ENCODE measurements around the gene GUCY2D. TPM values are rescaled to one million over a fixed set of nuclear protein-coding genes. Genes with fewer than 3 reads are reported as not detected.

The GUCY2D gene
- polyA plus RNA-seq, 1 donor (not counting 4 experiments of a cell fraction or from before 2014, with no cell fraction given): 0.25 TPM

DNA sequence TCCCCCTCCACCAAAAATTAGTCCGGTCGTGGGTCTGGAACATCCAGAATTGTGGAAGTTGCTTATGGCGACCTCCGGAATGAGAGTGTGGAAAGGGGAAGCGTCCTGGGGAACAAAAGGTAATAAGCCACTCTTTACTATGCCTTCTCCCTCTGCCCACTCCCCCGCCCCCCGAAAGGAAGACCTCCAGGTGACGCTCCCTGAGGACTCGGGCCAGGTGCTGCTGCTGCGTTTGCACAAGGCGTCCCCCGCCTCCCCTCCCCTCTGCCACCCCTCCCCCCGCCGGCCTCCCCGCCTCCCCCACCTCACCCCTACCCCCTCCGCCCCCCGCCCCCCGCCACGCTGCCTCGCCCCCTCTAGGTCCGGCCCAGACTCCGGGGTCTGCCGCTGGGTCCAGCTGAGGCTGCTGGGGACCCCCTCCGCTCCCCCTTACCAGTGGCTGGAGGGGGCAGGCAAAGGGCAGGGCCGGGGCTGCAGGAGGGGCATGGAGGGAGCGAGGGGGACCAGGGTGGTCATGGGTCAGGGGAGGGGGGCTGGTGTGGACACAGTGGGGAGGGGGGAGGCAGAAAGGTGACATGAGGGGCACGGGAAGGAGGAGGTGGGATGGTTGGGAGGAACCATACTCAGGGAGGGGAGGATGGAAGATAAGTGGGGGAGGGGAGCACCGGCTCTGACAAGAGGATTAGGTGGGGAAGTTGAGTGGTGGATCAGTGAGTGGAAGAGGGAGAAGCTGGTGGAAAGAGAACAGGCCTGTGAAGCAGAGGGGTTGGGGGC lies 61.5 kb downstream of the GUCY2D start:
- Histone ChIP-seq H3K36me3 (ENCODE audit: control insufficient read depth in 2 of 2, extremely low read depth in 1 of 2, insufficient read depth in 2 of 2, low read length in 2 of 2) (no peaks in the 10 kb centered on the region), H3K4me1 (ENCODE audit: control insufficient read depth, extremely low read depth, insufficient read depth, low read length) (peaks cover 9% of the 10 kb centered on the region), H3K9me1 (ENCODE audit: control insufficient read depth, extremely low read depth, insufficient read depth, low read length) (no peaks in the 10 kb centered on the region), H3K27me3 (ENCODE audit: control insufficient read depth, extremely low read depth, insufficient read depth, low read length) (peaks cover 14% of the 10 kb centered on the region), H3K4me3 (ENCODE audit: control insufficient read depth in 2 of 3, extremely low read depth in 1 of 3, insufficient read depth in 2 of 3, low read depth in 1 of 3, low read length in 3 of 3) (no peak overlapping the region), H3K9me3 (ENCODE audit: control insufficient read depth, low read depth, low read length) (no peaks in the 10 kb centered on the region), H2AFZ (ENCODE audit: control insufficient read depth, low read length) (no peak overlapping the region), H3K4me2 (ENCODE audit: control insufficient read depth, extremely low read depth, insufficient read depth, low read depth, low read length) (no peak overlapping the region), H3K79me2 (ENCODE audit: control insufficient read depth, insufficient read depth, low read length) (no peaks in the 10 kb centered on the region), H3K27ac (ENCODE audit: control insufficient read depth, insufficient read depth, low read length) (no peak overlapping the region), H4K20me1 (ENCODE audit: control insufficient read depth, extremely low read depth, insufficient read depth, low read length) (no peaks in the 10 kb centered on the region), H3K9ac (ENCODE audit: control insufficient read depth, extremely low read depth, insufficient read depth, low read length) (no peak overlapping the region)
- DNase-seq (ENCODE audit: low read depth, low spot score) (no peak), FAIRE-seq (no peak)
- dilution Hi-C loops (cut with MboI; ENCODE audit: extremely low pct_ligation_motif_present, low sequenced_read_pairs): no loop called here
- no peak for TF ChIP-seq EZH2 (IDR thresholded peaks at IDR 0.05; ENCODE audit: low read length)
- TF ChIP-seq, protein P1, sequence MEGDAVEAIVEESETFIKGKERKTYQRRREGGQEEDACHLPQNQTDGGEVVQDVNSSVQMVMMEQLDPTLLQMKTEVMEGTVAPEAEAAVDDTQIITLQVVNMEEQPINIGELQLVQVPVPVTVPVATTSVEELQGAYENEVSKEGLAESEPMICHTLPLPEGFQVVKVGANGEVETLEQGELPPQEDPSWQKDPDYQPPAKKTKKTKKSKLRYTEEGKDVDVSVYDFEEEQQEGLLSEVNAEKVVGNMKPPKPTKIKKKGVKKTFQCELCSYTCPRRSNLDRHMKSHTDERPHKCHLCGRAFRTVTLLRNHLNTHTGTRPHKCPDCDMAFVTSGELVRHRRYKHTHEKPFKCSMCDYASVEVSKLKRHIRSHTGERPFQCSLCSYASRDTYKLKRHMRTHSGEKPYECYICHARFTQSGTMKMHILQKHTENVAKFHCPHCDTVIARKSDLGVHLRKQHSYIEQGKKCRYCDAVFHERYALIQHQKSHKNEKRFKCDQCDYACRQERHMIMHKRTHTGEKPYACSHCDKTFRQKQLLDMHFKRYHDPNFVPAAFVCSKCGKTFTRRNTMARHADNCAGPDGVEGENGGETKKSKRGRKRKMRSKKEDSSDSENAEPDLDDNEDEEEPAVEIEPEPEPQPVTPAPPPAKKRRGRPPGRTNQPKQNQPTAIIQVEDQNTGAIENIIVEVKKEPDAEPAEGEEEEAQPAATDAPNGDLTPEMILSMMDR (optimal IDR thresholded peaks at IDR 0.05 in 1 of 3, IDR thresholded peaks at IDR 0.05 in 1 of 3, conservative IDR thresholded peaks at IDR 0.05 in 1 of 3; ENCODE audit: extremely low read depth in 1 of 3, insufficient read depth in 2 of 3, low read length in 3 of 3): no peak

DNA sequence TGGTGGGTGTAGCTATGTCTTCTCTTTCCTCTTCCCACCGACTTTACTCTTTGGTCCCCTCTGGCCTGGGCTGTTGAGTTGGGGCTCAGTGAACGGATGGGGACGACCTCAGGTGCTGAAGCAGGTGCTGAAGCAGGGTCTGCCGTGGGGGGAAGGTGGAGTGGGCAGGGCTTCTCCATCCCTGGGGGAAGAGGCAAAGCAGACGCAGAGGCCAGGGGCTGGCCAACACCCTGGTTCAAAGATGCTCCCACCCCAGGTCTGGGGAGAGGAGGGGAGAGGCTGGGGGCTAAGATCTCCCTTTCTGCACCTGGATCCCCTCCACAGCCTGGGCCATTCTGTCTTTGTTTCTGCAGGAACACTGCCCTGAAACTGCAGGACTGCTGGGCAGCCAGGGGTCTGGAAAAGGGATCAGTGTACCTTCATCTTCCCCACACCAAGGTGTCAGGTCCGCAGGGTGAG lies 62.2 kb downstream of the GUCY2D start:
- no peak for FAIRE-seq
- H3K4me2 ChIP-seq (ENCODE audit: control insufficient read depth, extremely low read depth, insufficient read depth, low read depth, low read length): no peak overlapping the region
- H3K9ac ChIP-seq (ENCODE audit: control insufficient read depth, extremely low read depth, insufficient read depth, low read length): no peak overlapping the region

More for the DNA sequence above, 62.2 kb downstream of the GUCY2D start:
- no peaks in the 10 kb centered on the region for H3K9me1 ChIP-seq (ENCODE audit: control insufficient read depth, extremely low read depth, insufficient read depth, low read length)
- DNase-seq (ENCODE audit: low read depth, low spot score): no peak
- no peaks in the 10 kb centered on the region for H3K36me3 ChIP-seq (ENCODE audit: control insufficient read depth in 2 of 2, extremely low read depth in 1 of 2, insufficient read depth in 2 of 2, low read length in 2 of 2)
- TF ChIP-seq EZH2 (IDR thresholded peaks at IDR 0.05; ENCODE audit: low read length): no peak
- TF ChIP-seq, protein P1 (optimal IDR thresholded peaks at IDR 0.05 in 1 of 3, IDR thresholded peaks at IDR 0.05 in 1 of 3, conservative IDR thresholded peaks at IDR 0.05 in 1 of 3; ENCODE audit: extremely low read depth in 1 of 3, insufficient read depth in 2 of 3, low read length in 3 of 3): no peak
- H3K4me1 ChIP-seq (ENCODE audit: control insufficient read depth, extremely low read depth, insufficient read depth, low read length): peaks cover 9% of the 10 kb centered on the region
- peaks cover 14% of the 10 kb centered on the region for H3K27me3 ChIP-seq (ENCODE audit: control insufficient read depth, extremely low read depth, insufficient read depth, low read length)
- H3K4me3 ChIP-seq (ENCODE audit: control insufficient read depth in 2 of 3, extremely low read depth in 1 of 3, insufficient read depth in 2 of 3, low read depth in 1 of 3, low read length in 3 of 3): no peak overlapping the region
- no peaks in the 10 kb centered on the region for H4K20me1 ChIP-seq (ENCODE audit: control insufficient read depth, extremely low read depth, insufficient read depth, low read length)
- no peaks in the 10 kb centered on the region for H3K9me3 ChIP-seq (ENCODE audit: control insufficient read depth, low read depth, low read length)
- no peak overlapping the region for H2AFZ ChIP-seq (ENCODE audit: control insufficient read depth, low read length)
- dilution Hi-C loops (cut with MboI; ENCODE audit: extremely low pct_ligation_motif_present, low sequenced_read_pairs): no loop called here
- H3K79me2 ChIP-seq (ENCODE audit: control insufficient read depth, insufficient read depth, low read length): no peaks in the 10 kb centered on the region
- no peak overlapping the region for H3K27ac ChIP-seq (ENCODE audit: control insufficient read depth, insufficient read depth, low read length)

Measured in keratinocyte (primary cell).